ENCODE data around the gene TMEM151B.

GRCh38 chr6:44246663-44247337 lies 23.4 kb upstream of the TMEM151B start, which contains the start of gene HSP90AB1:
- TF ChIP-seq CTCF (IDR thresholded peaks at IDR 0.05; ENCODE audit: insufficient read depth, low read depth, low read length) (no peak), EZH2 (IDR thresholded peaks at IDR 0.05; ENCODE audit: insufficient read depth, low read length) (no peak)

Measured in astrocyte (in vitro differentiated cells and primary cell).